DMS53 treated with DMSO at 0.1 percent for 48 hours (cell line): Measurements from ENCODE around the gene RPLP1.

Experiments
- DNase-seq: peaks from one replicate; lab custom pipeline; 2025; ENCODE audit not compliant: unreplicated experiment; lab: John Stamatoyannopoulos, UW

RPLP1 gene

GRCh38 chr15:69496001-69496400, 43.4 kb downstream of the RPLP1 start:
- no peak for DNase-seq

DNA sequence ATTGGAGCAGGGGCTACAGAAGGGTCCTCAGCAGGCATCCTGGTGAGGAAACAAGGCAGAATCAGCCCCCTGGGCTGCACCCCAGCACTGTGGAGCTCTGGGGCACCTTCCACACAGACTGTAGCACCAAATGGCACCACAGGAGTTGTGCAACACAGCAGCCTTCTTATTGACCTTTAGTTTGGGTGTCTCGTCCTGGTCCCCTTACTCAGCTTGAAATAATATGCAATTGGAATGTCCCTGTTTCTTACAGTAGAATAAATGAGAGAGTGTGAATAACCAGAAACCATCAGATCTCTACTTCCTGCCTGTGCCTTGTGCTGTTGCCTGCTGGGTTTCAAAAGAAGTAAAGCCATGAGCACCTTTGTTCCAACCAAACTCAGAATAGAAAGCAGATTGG, 44.5 kb downstream of the RPLP1 start:
- DNase-seq = no peak

DNA sequence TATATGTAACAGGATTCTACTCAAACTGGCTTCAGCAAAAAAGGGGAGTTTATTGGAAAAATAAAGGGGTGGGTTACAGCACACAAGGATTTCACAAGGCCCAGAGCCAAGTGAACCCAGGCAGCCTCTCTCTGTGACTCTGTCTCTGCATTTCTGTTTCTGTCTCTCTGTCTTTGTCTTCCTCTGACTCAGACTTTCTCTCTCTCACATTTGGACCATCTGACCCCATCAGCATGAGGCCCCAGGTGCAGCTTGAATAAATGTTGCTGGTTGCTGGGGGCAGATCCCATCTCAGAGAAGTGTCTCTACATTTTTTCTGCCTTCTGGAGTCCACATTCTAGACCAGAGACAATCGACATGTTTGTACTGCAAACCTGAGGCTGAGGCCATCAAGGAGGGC, 45.0 kb downstream of the RPLP1 start:
- no peak for DNase-seq

- no peak for DNase-seq
Measured at GRCh38 chr15:69498282-69498681, 45.7 kb downstream of the RPLP1 start.

DNA sequence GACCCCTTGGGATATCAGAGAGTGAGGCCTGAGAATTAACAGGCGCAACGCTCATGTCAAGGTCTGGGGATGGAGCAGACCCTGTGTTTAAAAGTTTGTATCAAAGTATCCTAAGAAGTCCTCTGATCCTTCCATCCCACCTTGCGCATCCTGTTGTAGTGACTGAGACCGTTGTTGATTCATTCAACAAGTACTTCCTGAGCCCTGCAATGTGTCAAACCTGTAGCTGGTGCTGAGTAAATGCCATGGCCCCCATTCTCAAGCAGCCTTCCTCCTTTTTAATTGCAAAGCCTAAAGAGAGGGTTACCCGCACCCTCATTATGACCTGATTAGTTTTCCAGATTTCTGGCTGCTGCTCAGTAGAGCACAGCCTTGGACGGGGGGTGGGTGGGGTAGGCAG, 46.4 kb downstream of the RPLP1 start:
- no peak for DNase-seq

DNA sequence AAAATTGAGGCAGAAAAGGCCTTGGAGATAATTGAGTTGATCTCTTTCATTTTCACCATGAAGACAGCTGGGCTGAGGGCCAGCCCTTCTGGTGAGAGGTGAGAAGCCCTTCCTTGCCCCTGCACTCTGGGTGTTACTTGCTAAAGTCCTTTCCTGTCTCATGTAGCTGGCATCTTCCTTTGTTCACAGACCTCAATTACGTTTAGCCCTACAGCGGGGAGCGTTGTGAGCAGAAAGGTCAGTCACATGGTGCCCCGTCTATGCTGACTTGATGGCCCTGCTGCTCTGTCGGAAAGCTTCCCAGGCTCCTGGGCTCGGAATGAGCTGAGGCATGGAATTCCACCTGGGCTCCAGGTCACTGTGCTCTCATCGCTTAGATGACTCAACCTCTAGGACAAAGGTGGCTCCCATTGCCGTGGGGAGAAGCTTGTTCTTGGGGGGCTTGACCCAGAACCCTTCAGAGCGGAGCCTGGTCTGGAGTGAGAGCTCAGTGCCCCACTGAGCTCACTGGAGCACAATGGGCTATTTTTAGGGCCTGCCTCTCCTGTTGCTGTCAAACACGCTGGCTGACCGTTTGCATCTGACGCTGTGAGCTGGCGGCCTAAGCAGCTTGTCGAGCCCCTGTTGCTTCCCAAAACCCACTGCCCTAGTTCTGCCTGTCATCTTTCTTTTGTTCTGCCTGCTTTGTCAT, 47.0 kb downstream of the RPLP1 start:
- DNase-seq = no peak

GRCh38 chr15:69500339-69500738, 47.7 kb downstream of the RPLP1 start:
- no peak for DNase-seq

DNA sequence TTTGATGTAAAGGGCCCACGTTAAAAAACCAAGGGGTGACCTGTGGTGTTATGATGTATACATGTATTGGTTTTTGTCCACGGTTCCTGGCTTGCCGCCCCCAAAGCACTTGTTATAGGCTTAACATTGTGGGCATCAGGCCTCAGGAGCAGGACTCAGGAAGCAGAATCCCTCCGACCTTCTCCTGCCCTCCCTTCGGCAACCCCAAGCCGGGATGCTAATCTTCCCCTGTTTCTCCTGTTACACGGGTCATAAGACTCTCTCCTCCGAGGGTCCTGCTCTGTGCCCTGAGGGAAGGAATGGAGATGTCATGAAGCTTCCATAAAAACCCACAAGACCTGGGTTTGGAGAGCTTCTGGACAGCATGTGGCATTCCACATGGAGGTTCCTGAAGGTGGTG, 48.8 kb downstream of the RPLP1 start:
- no peak for DNase-seq

DNA sequence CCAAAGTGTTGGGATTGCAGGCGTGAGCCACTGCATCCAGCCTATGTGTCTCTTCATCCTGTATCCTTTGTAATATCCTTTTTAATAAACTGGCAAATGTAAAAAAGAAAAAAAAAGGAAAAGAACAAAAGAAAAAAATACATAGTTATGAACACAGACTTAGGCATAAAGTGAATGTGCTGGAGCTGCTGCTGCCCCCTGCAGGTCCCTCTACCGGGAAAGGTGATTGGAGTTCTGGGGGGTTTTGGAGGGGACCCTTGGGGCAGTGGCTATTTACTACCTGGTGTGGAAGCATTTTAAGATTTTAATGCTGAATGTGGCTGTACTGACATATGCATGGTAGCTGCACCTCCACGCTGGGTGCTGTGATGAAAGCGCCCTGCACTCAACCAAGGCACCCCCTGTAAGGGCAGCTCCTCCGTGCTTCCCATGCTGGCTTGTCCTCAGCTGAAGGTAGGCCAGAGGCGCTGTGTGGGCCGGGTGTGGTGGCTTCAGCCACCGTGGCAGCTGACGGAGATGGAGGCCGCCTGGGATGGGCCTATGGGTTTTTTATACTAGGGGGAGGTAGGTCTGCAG, 49.9 kb downstream of the RPLP1 start:
- no peak for DNase-seq

DNA sequence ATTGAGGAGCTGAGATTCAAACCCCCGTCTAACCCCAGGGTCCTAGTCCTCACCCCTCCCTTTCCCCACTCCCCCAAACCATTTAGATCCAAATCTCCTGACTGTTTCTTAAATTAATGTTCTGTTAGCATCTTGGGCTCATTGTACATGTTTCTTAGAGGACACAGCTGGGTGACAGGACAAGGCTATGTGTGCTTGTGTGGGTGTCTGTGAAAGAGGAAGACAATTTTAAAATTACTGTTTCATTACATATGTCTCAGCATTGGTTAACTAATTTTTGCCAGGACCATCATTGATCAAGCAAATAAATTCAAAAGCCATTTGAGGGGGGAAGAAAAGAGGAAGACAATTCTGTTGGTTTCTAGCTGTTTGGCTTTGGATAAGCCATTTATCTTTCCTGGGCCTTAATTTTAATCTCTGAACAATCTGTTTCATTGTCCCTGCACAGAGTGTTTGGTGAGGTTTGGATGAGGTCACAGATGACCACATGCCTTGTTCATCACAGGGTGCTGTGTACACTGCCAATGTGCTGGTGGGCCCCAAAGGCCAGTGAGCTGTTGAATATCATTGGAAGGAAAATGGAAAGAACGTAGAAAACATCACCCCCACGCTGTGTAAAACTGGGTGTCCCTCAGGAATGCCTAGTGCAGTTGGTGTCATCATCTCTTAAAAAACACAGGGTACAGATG, 51.9 kb downstream of the RPLP1 start:
- no peak for DNase-seq
